Putamen (tissue), 1 donor: ENCODE measurements around the gene ROBO1.
"Not testable (repeated sequence)": the region's sequence is repeated elsewhere in the genome, so short reads cannot be mapped to it uniquely, and the experiment has no call there.

Experiments
- DNase-seq: peaks from one replicate; pipeline ENCODE4 v3.0.0-alpha.2; 2016; ENCODE audit warnings: low spot score

The ROBO1 gene

DNA sequence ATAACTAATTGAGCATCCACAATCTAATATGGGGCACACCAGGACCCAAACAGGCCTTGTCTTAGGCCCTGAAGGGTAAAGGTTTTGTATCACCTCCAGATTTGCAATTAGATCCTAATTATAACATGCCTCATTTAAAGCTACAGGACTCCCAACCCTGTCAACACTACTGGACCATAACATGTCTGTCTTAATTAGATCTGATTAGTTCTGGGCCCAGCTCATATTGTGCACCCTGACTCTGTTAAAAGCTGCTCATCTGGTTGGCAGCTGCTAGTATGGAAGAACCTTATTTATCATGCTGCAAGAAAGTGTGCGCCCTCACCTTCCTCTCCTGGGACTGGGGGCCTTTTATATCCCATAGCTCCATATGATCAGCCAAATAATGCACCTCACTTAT lies 457.8 kb downstream of the ROBO1 start:
- DNase-seq = no peak

DNA sequence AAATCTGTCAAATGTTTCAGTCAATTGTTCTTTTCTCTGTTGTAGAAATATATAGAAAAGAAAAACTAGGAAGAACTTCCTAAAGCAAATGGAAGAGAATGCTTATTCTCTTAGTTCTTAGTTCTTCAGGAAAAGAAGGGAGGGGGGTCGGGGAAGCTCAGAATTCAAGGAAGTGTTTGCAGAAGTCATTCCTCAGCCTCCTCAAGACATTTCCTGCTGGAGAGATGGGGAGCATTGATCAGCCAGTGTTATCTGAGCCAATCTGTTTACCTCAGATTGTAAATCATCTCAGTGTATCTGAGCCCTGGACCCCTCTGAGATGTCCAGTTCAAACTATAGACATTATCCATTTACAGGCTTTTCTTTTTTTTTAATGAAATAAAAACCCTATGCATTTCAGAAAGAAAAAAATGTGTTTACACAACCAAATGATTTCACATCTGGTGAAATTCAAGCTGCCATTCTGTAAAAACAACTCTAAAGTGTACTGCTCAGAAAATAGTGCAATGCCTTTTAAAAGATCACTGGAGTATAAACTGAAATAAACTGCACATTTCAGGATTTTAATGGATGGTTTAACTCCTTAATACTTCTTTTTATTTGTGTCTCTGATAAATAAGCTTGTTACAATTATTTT lies 460.7 kb downstream of the ROBO1 start:
- DNase-seq = no peak

DNA sequence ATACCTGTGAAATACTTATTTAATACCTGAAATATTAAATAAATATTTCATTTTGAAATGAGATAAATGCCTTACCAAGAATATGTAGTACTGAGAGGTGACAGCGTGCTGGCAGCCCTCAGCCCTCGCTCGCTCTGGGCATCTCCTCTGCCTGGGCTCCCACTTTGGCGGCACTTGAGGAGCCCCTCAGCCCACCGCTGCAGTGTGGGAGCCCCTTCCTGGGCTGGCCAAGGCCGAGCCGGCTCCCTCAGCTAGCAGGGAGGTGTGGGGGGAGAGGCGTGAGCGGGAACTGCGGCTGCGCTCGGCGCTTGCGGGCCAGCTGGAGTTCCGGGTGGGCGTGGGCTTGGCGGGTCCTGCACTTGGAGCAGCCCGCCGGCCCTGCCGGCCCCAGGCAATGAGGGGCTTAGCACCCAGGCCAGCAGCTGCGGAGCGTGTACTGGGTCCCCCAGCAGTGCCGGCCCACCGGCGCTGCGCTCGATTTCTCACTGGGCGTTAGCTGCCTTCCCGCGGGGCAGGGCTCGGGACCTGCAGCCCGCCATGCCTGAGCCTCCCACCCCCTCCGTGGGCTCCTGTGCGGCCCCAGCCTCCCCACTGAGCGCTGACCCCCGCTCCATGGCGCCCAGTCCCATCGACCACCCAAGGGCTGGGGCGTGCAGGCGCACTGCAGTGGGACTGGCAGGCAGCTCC lies 467.7 kb downstream of the ROBO1 start:
- DNase-seq = not testable (repeated sequence)

DNA sequence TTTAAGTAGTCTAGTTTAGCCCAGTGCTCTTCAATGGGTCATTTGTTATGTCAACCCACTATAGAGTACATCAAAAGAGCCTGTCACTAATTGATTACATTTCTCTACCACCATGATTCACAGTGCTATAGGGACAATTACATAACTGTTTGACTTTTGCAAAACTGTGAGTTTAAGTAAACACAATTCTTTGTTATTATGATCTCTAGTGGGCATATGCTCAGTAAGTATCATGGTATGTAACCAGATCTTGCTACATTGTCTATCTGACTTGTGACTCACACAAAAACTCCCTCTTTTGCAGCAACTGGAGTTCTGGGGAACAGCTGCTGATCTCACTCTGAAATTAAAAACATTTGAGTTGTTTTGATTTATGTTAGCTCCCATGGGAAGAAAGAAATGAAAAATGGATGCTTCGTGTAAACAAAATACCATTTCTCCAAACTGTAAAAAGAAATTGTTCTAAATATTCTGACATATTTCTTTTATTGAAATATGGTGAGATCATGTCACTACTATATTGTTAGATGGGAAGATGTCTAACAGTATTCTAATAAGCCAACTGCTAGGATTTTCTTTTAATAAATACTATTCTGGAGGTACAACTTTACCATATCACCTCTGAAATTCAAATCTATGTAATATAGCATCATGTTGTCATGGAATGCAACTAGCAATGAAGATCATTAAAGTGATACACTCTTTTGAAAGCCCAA lies 470.4 kb downstream of the ROBO1 start:
- no peak for DNase-seq

DNA sequence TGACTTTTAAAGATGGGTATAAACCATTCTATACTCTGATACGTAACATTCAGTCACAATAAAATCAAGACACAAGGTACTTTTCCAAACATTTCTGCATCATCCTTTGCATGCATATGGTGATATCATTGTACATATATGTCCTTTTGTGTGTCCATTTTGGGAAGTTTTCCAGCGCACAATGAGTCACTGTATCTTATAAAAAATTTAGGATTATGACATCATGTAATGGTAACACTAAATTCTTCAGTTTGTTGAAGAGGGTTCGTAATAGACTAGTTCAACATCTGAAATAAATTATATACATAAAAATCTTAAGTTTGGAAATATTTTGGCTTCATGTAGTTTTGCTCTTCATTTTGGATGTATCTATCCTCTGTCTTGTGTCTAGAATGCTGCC lies 480.9 kb downstream of the ROBO1 start:
- DNase-seq = no peak

DNA sequence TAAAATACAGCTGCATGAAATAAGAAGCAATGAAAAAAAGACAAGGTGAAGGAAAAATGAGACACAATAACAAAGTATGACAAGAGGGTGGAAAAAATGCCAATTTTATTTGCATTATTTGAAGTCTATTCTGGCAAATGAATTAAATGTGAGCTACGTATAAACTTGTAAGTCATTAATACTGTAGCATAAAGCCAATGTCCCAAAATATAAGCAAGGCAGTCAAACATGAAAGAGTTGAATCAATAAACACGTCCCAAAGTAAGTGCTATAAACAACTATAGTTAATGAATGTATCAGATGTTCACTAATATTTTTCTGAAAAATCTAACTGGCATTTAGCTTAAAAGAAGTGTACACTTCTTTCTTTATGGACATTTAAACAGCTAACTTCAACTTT lies 481.9 kb downstream of the ROBO1 start:
- no peak for DNase-seq

DNA sequence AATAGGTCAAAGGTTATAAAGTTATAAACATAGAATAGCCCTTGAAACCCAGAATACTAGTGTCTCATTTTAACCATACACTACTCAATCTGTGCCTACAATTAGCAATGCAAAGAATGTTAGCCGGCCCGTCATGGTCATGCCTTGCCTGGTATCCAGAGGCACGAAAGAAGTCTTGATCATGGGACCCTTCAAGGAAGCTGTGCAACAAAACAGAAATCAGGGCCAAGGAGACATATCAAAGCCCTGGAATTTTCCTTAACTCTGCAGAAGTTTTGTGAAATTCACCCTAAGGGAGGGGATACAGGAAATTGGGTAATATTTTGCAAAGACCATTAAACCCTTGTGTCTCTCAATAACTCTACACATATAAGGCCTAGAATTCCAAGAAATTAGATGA lies 482.4 kb downstream of the ROBO1 start:
- DNase-seq = no peak

DNA sequence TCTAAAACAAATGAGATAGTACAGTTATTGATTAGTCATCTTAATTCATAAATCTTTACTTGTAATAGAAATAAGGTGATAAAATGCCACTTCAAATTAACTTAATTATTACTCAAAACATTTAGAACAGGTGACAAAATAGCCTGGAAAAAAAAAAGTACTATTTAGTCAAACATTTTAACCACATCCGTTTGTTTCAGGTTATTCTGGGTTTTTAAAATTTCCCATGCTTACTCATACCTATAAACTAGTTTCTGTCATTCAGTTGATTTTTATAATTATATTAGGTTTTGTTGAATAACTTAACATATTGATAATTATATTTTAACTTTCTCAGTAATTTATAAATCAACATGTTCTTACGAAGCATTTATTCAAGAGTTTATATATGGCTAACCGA lies 483.0 kb downstream of the ROBO1 start:
- no peak for DNase-seq

DNA sequence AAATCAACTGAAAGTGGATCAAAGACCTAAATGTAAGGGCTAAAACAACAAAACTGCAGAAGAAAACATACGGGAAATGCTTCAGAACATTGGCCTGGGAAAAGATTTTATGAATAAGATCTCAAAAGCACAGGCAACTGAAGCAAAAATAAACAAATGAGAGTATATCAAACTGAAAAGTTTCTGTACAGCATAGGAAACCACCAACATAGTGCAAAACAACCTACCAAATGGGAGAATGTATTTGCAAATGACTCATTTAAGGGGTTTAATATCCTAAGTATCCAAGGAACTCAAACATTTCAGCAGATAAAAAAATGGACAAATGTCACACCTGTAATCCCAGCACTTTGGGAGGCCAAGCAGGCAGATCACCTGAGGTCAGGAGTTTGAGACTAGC lies 489.1 kb downstream of the ROBO1 start:
- no peak for DNase-seq

DNA sequence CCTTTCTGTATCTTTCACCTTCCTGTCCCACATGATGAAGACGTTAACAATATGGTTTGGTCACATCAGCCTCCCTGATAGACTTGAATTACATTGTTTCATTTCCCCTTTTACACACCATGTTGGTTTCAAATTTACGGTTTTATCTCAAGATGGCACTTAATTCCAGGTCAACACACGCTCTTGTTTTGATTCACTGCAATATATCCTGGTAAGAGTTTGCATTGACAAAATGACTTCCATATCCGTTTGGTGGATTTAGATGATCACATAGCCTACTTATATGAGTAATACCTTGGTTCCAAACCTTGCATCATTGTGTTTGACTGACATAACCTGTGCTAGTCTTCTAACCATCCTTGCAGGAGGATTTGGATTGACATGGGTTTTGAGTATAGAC lies 499.4 kb downstream of the ROBO1 start:
- DNase-seq = no peak

DNA sequence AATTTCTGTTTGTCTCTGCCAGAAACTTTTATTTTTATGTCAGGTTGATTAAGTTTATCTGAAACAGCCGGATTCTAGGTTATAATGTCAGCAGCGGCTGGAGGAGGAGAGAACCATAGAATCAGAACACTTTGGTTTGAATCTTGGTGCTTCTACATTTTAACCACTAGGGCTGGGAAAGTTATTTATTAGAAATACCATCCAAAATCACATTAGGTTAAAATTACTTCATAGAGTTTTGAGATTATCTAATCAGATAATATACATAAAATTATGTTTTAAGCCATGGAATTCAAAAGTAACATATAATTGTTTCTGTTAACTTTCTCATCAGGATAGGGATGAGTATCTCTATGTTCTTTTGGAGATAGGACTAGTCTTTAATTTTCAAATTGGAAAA lies 502.9 kb downstream of the ROBO1 start:
- no peak for DNase-seq

DNA sequence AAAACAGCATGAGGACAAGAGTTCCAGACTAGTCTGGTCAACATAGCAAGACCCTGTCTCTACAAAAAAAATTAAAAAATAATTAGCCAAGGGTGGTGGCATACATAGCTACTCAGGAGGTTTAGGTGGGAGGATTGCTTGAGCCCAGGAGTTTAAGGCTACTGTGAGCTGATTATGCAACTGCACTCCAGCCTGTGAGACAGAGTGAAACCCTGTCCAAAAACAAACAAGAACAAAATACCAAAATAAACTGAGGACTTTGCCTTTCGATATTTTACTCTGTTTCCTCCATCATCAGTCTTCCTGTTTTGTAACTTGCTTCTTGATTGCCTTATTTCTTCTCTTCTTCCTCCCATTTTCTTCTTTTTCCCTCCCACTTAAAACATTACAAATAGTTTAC lies 504.4 kb downstream of the ROBO1 start:
- no peak for DNase-seq

DNA sequence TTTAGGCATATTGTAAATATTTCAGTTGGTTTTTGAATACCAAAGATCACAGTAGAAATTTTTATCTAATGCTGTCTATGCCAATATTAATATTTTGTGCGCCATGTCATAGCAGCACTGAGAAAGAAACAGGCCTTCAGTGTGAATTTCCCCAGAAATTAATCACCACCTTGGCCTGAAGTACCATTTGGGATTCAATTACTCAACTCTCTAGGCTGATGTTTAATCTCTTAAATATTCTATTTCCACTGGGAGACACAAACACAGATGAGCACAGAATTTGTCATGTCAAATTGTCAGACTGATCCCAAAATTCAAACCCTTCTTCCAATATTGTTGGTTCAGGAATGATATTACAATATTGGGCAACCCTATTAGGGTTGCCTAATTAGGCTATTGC lies 509.3 kb downstream of the ROBO1 start:
- DNase-seq = no peak

DNA sequence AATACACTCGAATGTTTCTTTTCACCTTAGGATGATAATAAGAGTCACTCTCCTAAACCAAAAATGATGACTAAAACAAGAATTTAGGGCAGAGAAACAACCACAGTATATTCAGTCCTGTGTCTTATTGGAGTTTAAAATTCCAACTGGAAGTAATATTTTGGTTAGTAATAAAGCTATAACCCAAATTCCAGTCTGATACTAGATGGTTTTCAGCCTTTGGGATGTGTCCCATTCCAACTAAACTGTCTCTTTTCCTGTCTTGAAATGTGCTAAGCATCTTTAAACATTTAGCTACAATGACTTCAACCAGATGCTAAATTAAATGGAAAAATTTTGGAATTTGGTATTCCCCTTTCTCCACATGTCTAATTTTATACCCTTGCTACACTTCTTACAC lies 510.0 kb downstream of the ROBO1 start:
- DNase-seq = no peak

DNA sequence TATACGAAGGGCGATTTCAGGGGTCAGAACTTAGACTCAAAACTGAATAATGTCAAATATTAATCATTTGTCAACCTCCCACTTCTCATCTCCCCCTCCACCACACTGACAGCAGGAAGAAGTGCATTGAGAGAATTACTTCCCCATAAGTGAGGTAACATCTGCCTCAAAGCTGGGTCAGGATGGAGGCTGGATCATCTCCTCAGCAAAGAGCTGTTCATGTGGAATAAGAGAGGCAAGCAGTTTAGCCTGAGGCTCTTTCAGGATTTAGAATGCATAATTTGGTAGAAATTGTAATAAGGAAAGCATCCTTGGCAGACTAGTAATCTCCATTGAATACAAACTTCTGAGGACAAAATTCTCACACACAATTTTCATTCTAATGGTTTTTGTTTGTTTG lies 512.1 kb downstream of the ROBO1 start:
- DNase-seq = no peak

DNA sequence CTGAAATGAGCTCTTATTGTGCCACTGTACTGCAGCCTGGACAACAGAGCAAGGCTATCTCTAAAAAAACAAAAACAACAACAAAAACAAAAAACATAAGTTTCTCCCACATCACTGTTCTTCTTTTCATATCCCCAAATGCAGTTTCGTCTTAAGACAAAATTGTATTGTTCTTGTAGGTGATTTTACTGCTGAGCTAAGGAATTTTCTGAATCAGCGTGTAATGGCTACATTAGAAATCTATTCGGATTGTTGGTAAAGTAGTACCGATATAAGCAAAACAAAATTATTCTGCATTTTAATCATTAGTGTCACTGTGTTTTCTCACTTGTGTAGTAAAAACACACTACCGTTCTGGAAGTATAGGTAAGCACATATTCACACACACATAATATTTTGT lies 512.5 kb downstream of the ROBO1 start:
- DNase-seq = no peak

DNA sequence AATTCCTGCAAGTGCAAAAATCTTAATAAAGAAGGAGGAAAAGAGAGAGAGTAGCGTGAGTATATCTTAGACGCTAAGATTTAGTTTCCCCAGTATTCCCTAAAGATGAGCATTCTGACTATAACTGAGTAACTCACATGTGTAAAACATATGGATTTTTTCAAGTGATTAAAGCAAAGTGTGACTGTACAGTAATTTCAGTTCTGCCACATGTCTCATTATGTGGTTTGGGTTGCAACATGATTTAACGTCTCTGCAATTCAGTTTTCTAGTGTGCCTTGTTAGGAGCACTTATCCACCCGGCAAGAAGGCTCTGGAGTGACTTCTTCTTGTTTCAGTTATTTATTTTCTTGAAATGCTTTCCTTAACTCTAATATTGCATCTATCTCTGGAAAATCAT lies 514.1 kb downstream of the ROBO1 start:
- no peak for DNase-seq

DNA sequence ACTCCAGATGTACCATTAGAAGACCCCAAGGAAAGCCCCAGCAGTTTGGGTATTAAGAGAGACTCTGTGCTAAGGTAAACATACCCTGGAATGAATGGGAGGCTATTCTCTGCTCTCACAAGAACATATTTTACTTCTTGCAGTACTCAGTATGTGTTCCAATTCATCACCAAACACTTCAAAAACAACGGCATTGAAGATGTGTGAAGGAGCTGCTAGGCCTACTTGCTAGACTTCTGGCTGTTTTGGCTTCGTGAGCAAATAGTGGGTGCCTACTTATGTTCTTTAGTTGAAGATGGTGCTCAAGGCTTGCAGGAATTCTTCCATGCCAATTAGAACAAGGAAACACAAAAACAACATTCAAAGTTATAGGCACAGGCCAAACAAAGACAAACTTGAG lies 514.5 kb downstream of the ROBO1 start:
- DNase-seq = no peak

DNA sequence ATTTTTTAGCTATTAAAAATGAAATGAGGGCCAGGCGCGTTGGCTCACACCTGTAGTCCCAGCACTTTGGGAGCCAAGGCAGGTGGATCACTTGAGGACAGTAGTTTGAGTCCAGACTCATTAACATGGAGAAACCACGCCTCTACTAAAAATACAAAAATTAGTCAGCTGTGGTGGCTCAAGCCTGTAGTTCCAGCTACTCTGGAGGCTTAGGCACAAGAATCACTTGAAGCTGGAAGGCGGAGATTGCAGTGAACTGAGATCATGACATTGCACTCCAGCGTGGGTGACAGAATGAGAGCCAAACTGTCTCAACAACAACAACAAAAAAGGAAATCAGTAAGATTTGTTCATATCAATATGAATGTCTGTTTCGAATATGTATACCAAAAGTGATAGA lies 517.1 kb downstream of the ROBO1 start:
- DNase-seq = no peak

DNA sequence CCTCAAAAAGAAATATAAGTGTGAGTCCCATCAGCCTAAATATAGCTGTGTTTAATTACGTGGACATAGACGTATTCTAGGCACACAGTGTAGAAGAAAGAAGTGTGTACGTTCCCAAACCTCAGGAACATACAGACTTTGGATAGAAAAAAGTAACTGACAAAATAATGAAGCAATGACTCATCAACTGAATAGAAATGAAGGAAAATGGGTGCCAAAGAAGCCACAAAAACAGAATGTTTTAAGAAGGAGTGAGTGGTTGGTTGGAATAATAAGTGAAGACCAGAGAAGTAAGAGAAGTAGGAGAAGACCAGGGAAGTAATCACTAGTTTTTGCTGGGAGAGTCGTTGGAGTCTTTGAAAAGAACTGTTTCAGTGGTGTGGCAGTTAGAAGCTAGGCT lies 518.1 kb downstream of the ROBO1 start:
- DNase-seq = no peak

DNA sequence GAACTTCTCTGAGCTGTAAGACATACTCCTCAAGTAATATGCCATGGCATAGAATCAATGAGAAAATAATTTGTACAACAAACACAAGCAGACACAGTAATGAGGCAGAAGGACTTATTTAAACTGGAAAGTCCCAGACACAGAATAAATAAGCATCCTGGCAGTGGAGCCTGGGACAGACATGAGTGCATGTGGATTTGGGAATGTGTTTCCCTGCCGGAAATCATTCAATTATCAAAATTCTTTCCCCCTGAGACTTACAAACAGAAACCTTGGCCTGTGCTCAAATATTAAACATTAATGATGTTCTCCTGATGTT lies 520.1 kb downstream of the ROBO1 start:
- no peak for DNase-seq

DNA sequence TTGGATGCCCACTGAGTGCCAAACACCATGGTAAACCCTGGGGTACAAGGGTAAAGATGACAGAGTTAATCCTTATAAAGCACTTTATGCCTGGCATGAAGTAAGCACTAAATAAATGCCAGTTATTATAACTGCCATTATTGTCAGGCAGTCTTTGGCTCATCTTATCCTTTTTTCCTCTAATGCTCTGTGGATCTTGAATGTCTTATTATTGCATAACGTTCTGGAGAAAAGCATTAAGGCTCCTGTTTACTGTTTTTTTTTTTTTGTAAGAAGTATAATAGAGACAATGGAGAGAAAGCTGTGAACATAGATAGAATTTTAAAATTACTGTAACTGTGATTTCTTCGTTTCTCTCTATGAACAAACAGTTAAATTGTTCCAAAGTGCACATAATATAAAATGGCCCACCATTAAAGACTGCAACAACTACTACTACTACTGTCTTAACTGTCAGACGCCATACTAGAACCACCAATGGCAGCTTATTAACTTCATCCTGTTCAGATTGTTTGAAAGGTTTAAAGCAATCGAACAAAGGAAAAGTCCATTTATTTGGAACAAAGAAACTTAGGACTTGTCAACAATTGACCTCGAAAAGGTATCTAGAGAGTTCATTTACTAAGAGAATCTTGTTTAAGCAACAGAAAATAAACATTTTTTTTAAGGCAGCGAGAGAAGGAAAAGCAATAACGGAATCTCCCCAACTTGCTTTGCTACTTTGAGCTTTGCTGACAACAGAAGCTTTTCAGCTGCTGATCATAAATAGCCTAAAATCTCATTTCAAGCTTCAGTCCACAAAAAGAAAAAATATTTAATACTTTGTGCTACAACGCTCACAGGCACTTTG lies 520.7 kb downstream of the ROBO1 start:
- no peak for DNase-seq
